Sciatic nerve (tissue), 2 donors: Measurements from ENCODE around the gene CBLL2. TPM values are rescaled to one million over a fixed set of nuclear protein-coding genes. Genes with fewer than 3 reads are reported as not detected.
A peak's percentile ranks its signal among the peaks of the same experiment; 100 is the strongest.
"Not testable (repeated sequence)": the region's sequence is repeated elsewhere in the genome, so short reads cannot be mapped to it uniquely, and the experiment has no call there.

ENCODE experiments used
- ATAC-seq: fragments of 200-7000 bp; cut with Tn5 transposase; one replicate; pipeline ENCODE4 v1.9.1; 2020; ENCODE audit warnings: mild to moderate bottlenecking, moderate library complexity
- DNase-seq: peaks from one replicate; pipeline ENCODE4 v3.0.0-alpha.2; 2020; ENCODE audit warnings: low spot score
- intact Hi-C: fragments of 100-400 bp; cut with DNase I; formaldehyde crosslinking; loops from one replicate; pipeline ENCODE4 v1.14.2; 2022
- total RNA-seq: library from RNA; stranded (reverse); fragmentation: NEBNext Ultra II Directional; extraction: Animal tissue kit (Norgen Biotek cat#: 25700); gene quantifications from one replicate; pipeline ENCODE4 v1.2.1, GENCODE V29; 2021
- donor health status: DM: no; HTN: no; CAD: no.
- donor health status: DM: no; HTN: no; CAD: no.

CBLL2 gene
- not detected for total RNA-seq

- intact Hi-C loops: no loop called here
- DNase-seq (no peak), ATAC-seq (no peak)
Observed at GRCh38 chrX:22272613-22273012, at the start of gene CBLL2. Gene CBLL2 (plus strand): TSS chrX:22272913. CDS start chrX:22272992, 79 bp downstream.

GRCh38 chrX:22234380-22234779, 38.3 kb upstream of the CBLL2 start:
- no peak for ATAC-seq
- no peak for DNase-seq
- intact Hi-C loops: no loop called here

GRCh38 chrX:22237479-22237878, 35.2 kb upstream of the CBLL2 start:
- ATAC-seq: no peak
- no peak for DNase-seq
- intact Hi-C loops: no loop called here

GRCh38 chrX:22246620-22247019, 26.1 kb upstream of the CBLL2 start:
- intact Hi-C loops: no loop called here
- no peak for ATAC-seq

GRCh38 chrX:22247169-22247568, 25.5 kb upstream of the CBLL2 start:
- intact Hi-C loops: no loop called here
- DNase-seq: no peak
- ATAC-seq: no peak

More at GRCh38 chrX:22246620-22247019, 26.1 kb upstream of the CBLL2 start:
- DNase-seq: no peak

- ATAC-seq: no peak
- no peak for DNase-seq
- intact Hi-C loops: no loop called here
Observed at GRCh38 chrX:22248401-22248800, 24.3 kb upstream of the CBLL2 start.

- no peak for ATAC-seq
- no peak for DNase-seq
- intact Hi-C loops: no loop called here
Observed at GRCh38 chrX:22249371-22249770, 23.3 kb upstream of the CBLL2 start.

- intact Hi-C loops: no loop called here
- DNase-seq: no peak
- no peak for ATAC-seq
Observed at GRCh38 chrX:22268706-22269105, 4.0 kb upstream of the CBLL2 start.

GRCh38 chrX:22273714-22274317, 1.1 kb downstream of the CBLL2 start:
- intact Hi-C loops: no loop called here
- DNase-seq: no peak
- no peak for ATAC-seq

- ATAC-seq: no peak
- intact Hi-C loops: no loop called here
- DNase-seq: no peak
Observed at GRCh38 chrX:22276781-22277180, 4.1 kb downstream of the CBLL2 start.

- intact Hi-C loops: no loop called here
- no peak for ATAC-seq
- DNase-seq: no peak
Observed at GRCh38 chrX:22278375-22278774, 5.7 kb downstream of the CBLL2 start.

GRCh38 chrX:22289209-22289608, 16.5 kb downstream of the CBLL2 start:
- DNase-seq, ATAC-seq, intact Hi-C loops: not testable (repeated sequence)

GRCh38 chrX:22296871-22297270, 24.2 kb downstream of the CBLL2 start:
- intact Hi-C loops: no loop called here
- no peak for DNase-seq
- no peak for ATAC-seq

- ATAC-seq: peak; percentile 48
Observed at GRCh38 chrX:22300130-22300529, 27.4 kb downstream of the CBLL2 start.

GRCh38 chrX:22310779-22311178, 38.1 kb downstream of the CBLL2 start:
- intact Hi-C loops: no loop called here
- DNase-seq (no peak), ATAC-seq (no peak)

More at GRCh38 chrX:22300130-22300529, 27.4 kb downstream of the CBLL2 start:
- intact Hi-C loops: no loop called here
- no peak for DNase-seq

- ATAC-seq (no peak), DNase-seq (no peak)
- intact Hi-C loops: loop anchor here (2.0 kb wide), 1 partner anchor 79 kb away; no protein-coding TSS in a partner anchor
Observed at GRCh38 chrX:22313766-22314165, 41.1 kb downstream of the CBLL2 start.

- ATAC-seq (no peak), DNase-seq (no peak)
- intact Hi-C loops: loop anchor here (2.0 kb wide), 1 partner anchor 79 kb away; no protein-coding TSS in a partner anchor
Observed at GRCh38 chrX:22314211-22314610, 41.5 kb downstream of the CBLL2 start.

- ATAC-seq (no peak), DNase-seq (no peak)
- intact Hi-C loops: loop anchor here (2.0 kb wide), 1 partner anchor 78 kb away; no protein-coding TSS in a partner anchor
Observed at GRCh38 chrX:22314692-22315091, 42.0 kb downstream of the CBLL2 start.

- intact Hi-C loops: loop anchor here (2.0 kb wide), 1 partner anchor 78 kb away; no protein-coding TSS in a partner anchor
- no peak for ATAC-seq
- no peak for DNase-seq
Observed at GRCh38 chrX:22315151-22315550, 42.4 kb downstream of the CBLL2 start.

- intact Hi-C loops: no loop called here
- ATAC-seq (no peak), DNase-seq (no peak)
Observed at GRCh38 chrX:22320236-22320873, 47.6 kb downstream of the CBLL2 start.

GRCh38 chrX:22323541-22323940, 50.8 kb downstream of the CBLL2 start:
- ATAC-seq (no peak), DNase-seq (no peak)
- intact Hi-C loops: no loop called here
